ENCODE results near the gene DISP2. TPM values are rescaled to one million over a fixed set of nuclear protein-coding genes. Genes with fewer than 3 reads are reported as not detected.

Gene DISP2
- total RNA-seq, 1 experiment from 2014 or later, result 2.6 TPM

DNA sequence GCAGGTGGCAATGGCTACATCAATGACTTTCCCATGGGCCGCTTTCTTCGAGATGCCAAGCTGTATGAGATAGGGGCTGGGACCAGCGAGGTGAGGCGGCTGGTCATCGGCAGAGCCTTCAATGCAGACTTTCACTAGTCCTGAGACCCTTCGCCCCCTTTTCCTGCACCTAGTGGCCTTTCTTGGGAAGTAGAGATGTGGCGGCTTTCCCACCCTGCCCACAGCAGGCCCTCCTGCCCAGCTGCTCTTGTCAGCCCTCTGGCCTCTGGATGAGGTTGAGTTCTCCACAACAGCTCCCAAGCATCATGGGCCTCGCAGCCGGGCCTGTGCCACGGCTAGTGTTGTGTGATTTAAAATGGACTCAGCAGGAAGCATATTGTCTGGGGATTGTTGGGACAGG, 60.1 kb downstream of the DISP2 start:
- DNase-seq, result no peak
- H2AFZ ChIP-seq (ENCODE audit: low read length), result no peak overlapping the region

DNA sequence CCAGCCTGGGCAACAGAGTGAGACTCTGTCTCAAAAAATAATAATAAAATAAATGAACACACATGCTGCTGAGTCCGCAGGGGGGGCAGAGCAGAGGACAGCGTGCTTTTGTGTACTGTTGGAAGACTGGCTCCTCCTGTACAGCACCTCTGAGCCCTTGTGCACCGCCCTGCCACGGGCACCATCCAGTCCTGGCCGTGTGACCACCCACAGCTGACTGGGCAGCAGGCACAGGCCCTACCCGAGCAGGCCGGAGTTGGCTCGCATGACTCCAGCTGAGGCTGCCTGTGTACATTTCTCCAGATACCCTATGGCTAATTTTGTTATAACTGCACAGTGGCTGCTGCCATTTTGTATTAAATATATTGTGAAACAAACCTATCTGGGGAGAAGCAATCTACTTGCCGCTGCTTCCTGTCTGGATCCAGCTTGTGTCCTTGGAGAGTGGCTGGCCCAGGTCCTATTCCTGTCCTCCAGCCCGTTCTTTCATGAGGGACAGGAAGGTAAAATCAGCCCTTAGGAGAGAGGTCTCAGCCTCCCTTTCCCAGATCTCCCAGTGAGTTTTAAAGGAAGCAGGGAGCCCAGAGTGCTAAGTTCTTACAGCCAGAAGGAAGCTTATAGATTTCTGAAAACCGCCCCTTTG, 62.2 kb downstream of the DISP2 start:
- Histone ChIP-seq H2AFZ (ENCODE audit: low read length) (no peak overlapping the region), H3K36me3 (ENCODE audit: insufficient read depth, low read length) (peaks cover 5% of the 10 kb centered on the region; the same call in 1 of the 2 replicates), H3K9ac (ENCODE audit: low read length) (no peak overlapping the region), H3K4me2 (ENCODE audit: low read depth, low read length, poor library complexity, severe bottlenecking) (no peak overlapping the region), H3K27ac (ENCODE audit: low read length) (no peak overlapping the region), H3K79me2 (ENCODE audit: low read length) (no peaks in the 10 kb centered on the region), H4K20me1 (ENCODE audit: insufficient read depth, low read depth, low read length) (0 out of 2 replicates have a peak, but pooled peaks cover 8% of the 10 kb centered on the region), H3K4me1 (ENCODE audit: low read length) (0 out of 2 replicates have a peak, but pooled peaks cover 2% of the 10 kb centered on the region), H3K27me3 (ENCODE audit: low read length) (no peaks in the 10 kb centered on the region), H3K9me2 (replicated peaks; ENCODE audit: insufficient read depth, low read length) (no peaks in the 10 kb centered on the region), H3K9me3 (ENCODE audit: low read length) (no peaks in the 10 kb centered on the region), H3K4me3 (ENCODE audit: low read length) (no peak overlapping the region)
- no peak for DNase-seq

More for the DNA sequence above, 60.1 kb downstream of the DISP2 start:
- Histone ChIP-seq H3K9me2 (replicated peaks; ENCODE audit: insufficient read depth, low read length) (no peaks in the 10 kb centered on the region), H3K9ac (ENCODE audit: low read length) (no peak overlapping the region), H4K20me1 (ENCODE audit: insufficient read depth, low read depth, low read length) (0 out of 2 replicates have a peak, but pooled peaks cover 8% of the 10 kb centered on the region), H3K27ac (ENCODE audit: low read length) (no peak overlapping the region), H3K36me3 (ENCODE audit: insufficient read depth, low read length) (peaks cover 9% of the 10 kb centered on the region), H3K79me2 (ENCODE audit: low read length) (no peaks in the 10 kb centered on the region), H3K4me2 (ENCODE audit: low read depth, low read length, poor library complexity, severe bottlenecking) (no peak overlapping the region), H3K27me3 (ENCODE audit: low read length) (no peaks in the 10 kb centered on the region), H3K4me3 (ENCODE audit: low read length) (no peak overlapping the region), H3K4me1 (ENCODE audit: low read length) (0 out of 2 replicates have a peak, but pooled peaks cover 2% of the 10 kb centered on the region), H3K9me3 (ENCODE audit: low read length) (no peaks in the 10 kb centered on the region)

DNA sequence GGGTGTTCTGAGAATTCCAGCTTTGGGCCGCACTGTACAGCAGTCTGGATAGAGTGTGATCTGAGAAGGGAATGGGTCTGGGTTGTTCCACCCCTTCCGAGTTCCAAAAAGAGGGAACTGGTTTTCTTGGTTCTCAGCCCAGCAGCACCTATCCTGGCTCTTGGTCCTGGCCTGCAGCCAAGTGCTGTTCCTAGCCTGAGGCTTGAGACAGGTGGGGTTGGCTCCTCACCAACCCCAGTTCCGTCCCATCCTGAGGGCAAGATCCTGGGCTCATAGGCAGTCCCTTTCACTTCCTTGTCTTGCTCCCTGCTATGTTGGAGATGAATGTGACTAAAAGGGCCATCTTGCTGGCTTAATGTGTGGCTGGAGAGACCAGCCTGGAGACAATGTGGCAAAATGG, 62.8 kb downstream of the DISP2 start:
- Histone ChIP-seq H3K9me2 (replicated peaks; ENCODE audit: insufficient read depth, low read length) (no peaks in the 10 kb centered on the region), H3K36me3 (ENCODE audit: insufficient read depth, low read length) (peaks cover 5% of the 10 kb centered on the region; the same call in 1 of the 2 replicates), H4K20me1 (ENCODE audit: insufficient read depth, low read depth, low read length) (0 out of 2 replicates have a peak, but pooled peaks cover 8% of the 10 kb centered on the region), H3K27ac (ENCODE audit: low read length) (no peak overlapping the region), H3K79me2 (ENCODE audit: low read length) (no peaks in the 10 kb centered on the region), H3K4me1 (ENCODE audit: low read length) (0 out of 2 replicates have a peak, but pooled peaks cover 2% of the 10 kb centered on the region), H3K4me2 (ENCODE audit: low read depth, low read length, poor library complexity, severe bottlenecking) (no peak overlapping the region), H3K9me3 (ENCODE audit: low read length) (no peaks in the 10 kb centered on the region), H3K27me3 (ENCODE audit: low read length) (no peaks in the 10 kb centered on the region), H3K9ac (ENCODE audit: low read length) (no peak overlapping the region), H3K4me3 (ENCODE audit: low read length) (no peak overlapping the region), H2AFZ (ENCODE audit: low read length) (no peak overlapping the region)
- DNase-seq, result no peak

DNA sequence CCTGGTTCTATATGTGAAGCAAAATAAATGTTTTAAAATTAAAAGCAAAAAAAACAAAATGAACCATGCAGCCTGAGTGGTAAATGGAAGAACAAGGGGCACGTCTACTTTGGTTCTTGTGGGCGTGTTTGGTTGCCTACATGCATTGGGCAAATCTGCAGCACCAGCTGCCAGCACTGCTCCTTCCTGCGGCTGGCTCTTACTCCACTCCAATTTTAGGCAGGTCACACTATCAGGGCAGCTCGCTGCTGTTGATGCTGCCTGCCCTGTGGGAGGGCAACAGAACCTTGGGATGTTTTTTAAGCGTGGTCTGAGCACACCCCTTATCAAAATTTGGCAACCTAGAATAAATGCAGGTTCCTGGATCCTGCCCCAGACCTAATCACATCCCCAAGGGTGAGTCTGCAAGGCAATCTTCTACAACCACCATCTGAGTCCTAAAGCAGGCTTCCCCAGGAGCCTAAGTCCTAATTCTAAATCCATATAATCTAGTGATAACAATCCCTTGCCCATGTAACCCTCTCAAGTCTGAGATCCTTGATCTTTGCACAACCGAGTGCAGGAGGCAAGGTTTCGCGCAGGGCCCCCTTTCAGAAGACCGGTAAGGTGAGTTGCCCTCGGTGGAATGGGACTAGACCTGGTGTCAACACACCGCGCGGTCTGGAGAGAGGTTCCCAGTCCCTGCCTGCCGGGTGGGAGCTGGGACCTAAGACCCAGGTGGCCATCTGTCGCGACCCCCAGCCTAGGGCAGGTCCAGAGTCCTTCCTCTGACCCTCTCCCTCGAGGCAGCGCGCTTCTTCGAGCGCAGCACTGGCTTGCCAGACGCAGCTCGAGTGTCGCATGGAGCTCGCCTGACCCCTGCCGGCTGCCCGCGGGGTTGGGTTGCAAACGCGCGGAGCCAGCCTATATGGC, 63.5 kb downstream of the DISP2 start:
- peaks cover 5% of the 10 kb centered on the region; the same call in 1 of the 2 replicates for H3K36me3 ChIP-seq (ENCODE audit: insufficient read depth, low read length)
- H4K20me1 ChIP-seq (ENCODE audit: insufficient read depth, low read depth, low read length), result 0 out of 2 replicates have a peak, but pooled peaks cover 8% of the 10 kb centered on the region
- no peak overlapping the region for H3K27ac ChIP-seq (ENCODE audit: low read length)
- DNase-seq, result peak; percentile 92
- no peaks in the 10 kb centered on the region for H3K9me3 ChIP-seq (ENCODE audit: low read length)
- no peak overlapping the region for H2AFZ ChIP-seq (ENCODE audit: low read length)
- no peak overlapping the region for H3K4me2 ChIP-seq (ENCODE audit: low read depth, low read length, poor library complexity, severe bottlenecking)
- H3K27me3 ChIP-seq (ENCODE audit: low read length), result no peaks in the 10 kb centered on the region
- 0 out of 2 replicates have a peak, but pooled peaks cover 2% of the 10 kb centered on the region for H3K4me1 ChIP-seq (ENCODE audit: low read length)
- no peak overlapping the region for H3K4me3 ChIP-seq (ENCODE audit: low read length)
- no peaks in the 10 kb centered on the region for H3K79me2 ChIP-seq (ENCODE audit: low read length)
- H3K9ac ChIP-seq (ENCODE audit: low read length), result no peak overlapping the region
- H3K9me2 ChIP-seq (replicated peaks; ENCODE audit: insufficient read depth, low read length), result no peaks in the 10 kb centered on the region

DNA sequence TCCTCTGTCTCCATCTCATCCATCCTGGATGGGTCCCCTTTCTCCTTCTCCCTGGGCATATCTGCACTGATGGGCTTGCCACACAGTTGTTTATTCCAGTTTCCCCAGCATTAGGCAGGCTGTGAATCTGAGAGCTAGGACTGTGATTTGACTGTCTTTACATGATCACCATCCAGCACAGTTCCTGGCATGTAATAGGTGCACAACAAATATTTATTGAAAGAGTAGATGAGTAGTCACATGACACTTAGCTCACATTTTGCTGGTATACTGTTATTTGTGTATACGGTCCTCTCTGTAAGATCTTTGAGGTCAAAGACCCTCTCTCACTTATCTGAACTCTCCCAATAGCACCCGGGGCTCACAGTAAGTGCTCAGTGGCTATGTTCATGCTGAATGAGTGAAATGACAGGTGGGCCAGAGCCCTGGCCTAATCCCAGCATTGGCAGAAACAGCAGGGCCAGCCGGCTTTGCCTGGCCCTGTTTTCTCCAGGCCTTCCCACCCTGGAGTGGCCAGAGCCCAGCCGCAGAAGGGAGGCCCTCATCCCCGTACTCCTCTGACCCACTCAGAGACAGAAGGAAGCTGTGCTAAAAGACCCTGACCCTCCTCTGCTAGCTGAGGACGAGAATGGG, 66.6 kb downstream of the DISP2 start:
- Histone ChIP-seq H3K4me2 (ENCODE audit: low read depth, low read length, poor library complexity, severe bottlenecking) (no peak overlapping the region), H2AFZ (ENCODE audit: low read length) (no peak overlapping the region), H3K27me3 (ENCODE audit: low read length) (no peaks in the 10 kb centered on the region), H3K9me2 (replicated peaks; ENCODE audit: insufficient read depth, low read length) (no peaks in the 10 kb centered on the region), H4K20me1 (ENCODE audit: insufficient read depth, low read depth, low read length) (0 out of 2 replicates have a peak, but pooled peaks cover 8% of the 10 kb centered on the region), H3K4me1 (ENCODE audit: low read length) (0 out of 2 replicates have a peak, but pooled peaks cover 2% of the 10 kb centered on the region), H3K9ac (ENCODE audit: low read length) (no peak overlapping the region), H3K36me3 (ENCODE audit: insufficient read depth, low read length) (no peaks in the 10 kb centered on the region), H3K79me2 (ENCODE audit: low read length) (no peaks in the 10 kb centered on the region), H3K27ac (ENCODE audit: low read length) (no peak overlapping the region), H3K9me3 (ENCODE audit: low read length) (no peaks in the 10 kb centered on the region), H3K4me3 (ENCODE audit: low read length) (no peak overlapping the region)
- DNase-seq, result no peak

DNA sequence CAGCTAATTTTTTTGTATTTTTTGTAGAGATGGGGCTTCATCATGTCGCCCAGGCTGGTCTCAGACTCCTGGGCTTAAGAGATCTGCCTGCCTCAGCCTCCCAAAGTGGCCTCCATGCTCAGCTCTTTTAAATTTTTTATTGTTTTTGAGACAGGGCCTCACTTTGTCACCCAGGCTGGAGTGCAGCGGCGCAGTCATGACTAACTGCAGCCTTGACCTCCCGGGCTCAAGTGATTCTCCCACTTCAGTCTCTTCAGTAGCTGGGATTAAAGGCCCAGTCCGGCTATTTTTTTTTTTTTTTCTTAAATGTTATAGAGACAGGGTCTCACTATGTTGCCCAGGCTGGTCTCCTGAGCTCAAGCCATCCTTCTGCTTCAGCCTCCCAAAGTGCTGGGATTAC, 67.7 kb downstream of the DISP2 start:
- H3K9ac ChIP-seq (ENCODE audit: low read length), result no peak overlapping the region
- no peak overlapping the region for H2AFZ ChIP-seq (ENCODE audit: low read length)
- H3K79me2 ChIP-seq (ENCODE audit: low read length), result no peaks in the 10 kb centered on the region
- no peak for DNase-seq
- 0 out of 2 replicates have a peak, but pooled peaks cover 2% of the 10 kb centered on the region for H3K4me1 ChIP-seq (ENCODE audit: low read length)
- H4K20me1 ChIP-seq (ENCODE audit: insufficient read depth, low read depth, low read length), result 0 out of 2 replicates have a peak, but pooled peaks cover 2% of the 10 kb centered on the region
- H3K9me3 ChIP-seq (ENCODE audit: low read length), result no peaks in the 10 kb centered on the region
- H3K27ac ChIP-seq (ENCODE audit: low read length), result no peak overlapping the region
- no peak overlapping the region for H3K4me3 ChIP-seq (ENCODE audit: low read length)
- no peak overlapping the region for H3K4me2 ChIP-seq (ENCODE audit: low read depth, low read length, poor library complexity, severe bottlenecking)
- no peaks in the 10 kb centered on the region for H3K36me3 ChIP-seq (ENCODE audit: insufficient read depth, low read length)
- H3K9me2 ChIP-seq (replicated peaks; ENCODE audit: insufficient read depth, low read length), result no peaks in the 10 kb centered on the region
- no peaks in the 10 kb centered on the region for H3K27me3 ChIP-seq (ENCODE audit: low read length)

DNA sequence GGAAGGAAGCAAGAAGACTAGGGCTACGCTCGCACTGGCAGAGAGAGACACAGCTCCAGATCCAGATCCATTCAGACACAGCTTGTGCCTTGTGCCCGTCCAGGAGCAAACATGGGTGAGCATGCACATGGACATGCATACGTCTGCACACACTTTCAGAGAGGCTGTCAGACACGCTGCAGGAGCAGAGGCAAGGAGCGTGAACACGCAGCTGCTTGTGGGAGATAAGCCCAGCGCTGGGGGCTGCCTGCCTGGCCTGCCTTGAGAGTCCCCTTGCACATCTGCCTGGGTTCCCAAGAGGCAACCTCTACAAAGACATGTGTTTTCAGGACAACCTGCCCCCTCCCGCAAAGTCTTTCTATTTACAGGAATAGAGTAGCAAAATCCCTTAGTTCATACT, 69.2 kb downstream of the DISP2 start:
- Histone ChIP-seq H4K20me1 (ENCODE audit: insufficient read depth, low read depth, low read length) (no peaks in the 10 kb centered on the region), H3K9me2 (replicated peaks; ENCODE audit: insufficient read depth, low read length) (no peaks in the 10 kb centered on the region), H3K27ac (ENCODE audit: low read length) (no peak overlapping the region), H3K27me3 (ENCODE audit: low read length) (no peaks in the 10 kb centered on the region), H3K4me2 (ENCODE audit: low read depth, low read length, poor library complexity, severe bottlenecking) (no peak overlapping the region), H3K9ac (ENCODE audit: low read length) (no peak overlapping the region), H3K4me3 (ENCODE audit: low read length) (no peak overlapping the region), H3K36me3 (ENCODE audit: insufficient read depth, low read length) (no peaks in the 10 kb centered on the region), H3K79me2 (ENCODE audit: low read length) (no peaks in the 10 kb centered on the region), H2AFZ (ENCODE audit: low read length) (no peak overlapping the region), H3K9me3 (ENCODE audit: low read length) (no peaks in the 10 kb centered on the region), H3K4me1 (ENCODE audit: low read length) (no peaks in the 10 kb centered on the region)
- no peak for DNase-seq

DNA sequence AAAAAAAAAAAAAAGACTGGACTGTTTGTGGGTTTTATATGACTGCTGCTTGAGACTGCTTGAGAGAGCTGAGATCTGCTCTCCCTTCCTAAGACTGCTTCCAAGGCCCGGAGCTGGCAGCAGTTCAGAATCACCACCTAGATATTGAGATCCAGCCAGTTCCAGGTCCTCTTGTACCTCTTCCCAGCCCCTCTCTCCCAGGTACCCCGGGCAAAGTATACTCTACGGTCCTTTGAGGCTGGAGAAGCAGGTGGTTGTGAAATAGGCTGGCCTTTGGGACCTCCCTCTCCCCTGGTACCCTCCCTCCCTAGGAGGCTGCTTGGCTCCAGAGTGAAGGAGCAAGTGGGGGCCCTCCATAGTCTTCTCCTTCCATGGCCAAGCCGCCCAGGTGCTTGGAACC, 70.2 kb downstream of the DISP2 start:
- Histone ChIP-seq H3K9ac (ENCODE audit: low read length) (no peak overlapping the region), H3K4me1 (ENCODE audit: low read length) (no peaks in the 10 kb centered on the region)

More for the DNA sequence above, 70.2 kb downstream of the DISP2 start:
- no peak overlapping the region for H3K4me3 ChIP-seq (ENCODE audit: low read length)
- no peaks in the 10 kb centered on the region for H3K9me2 ChIP-seq (replicated peaks; ENCODE audit: insufficient read depth, low read length)
- H4K20me1 ChIP-seq (ENCODE audit: insufficient read depth, low read depth, low read length), result no peaks in the 10 kb centered on the region
- no peak overlapping the region for H3K27ac ChIP-seq (ENCODE audit: low read length)
- no peaks in the 10 kb centered on the region for H3K27me3 ChIP-seq (ENCODE audit: low read length)
- no peaks in the 10 kb centered on the region for H3K36me3 ChIP-seq (ENCODE audit: insufficient read depth, low read length)
- no peak overlapping the region for H3K4me2 ChIP-seq (ENCODE audit: low read depth, low read length, poor library complexity, severe bottlenecking)
- H2AFZ ChIP-seq (ENCODE audit: low read length), result no peak overlapping the region
- H3K9me3 ChIP-seq (ENCODE audit: low read length), result no peaks in the 10 kb centered on the region
- DNase-seq, result no peak
- H3K79me2 ChIP-seq (ENCODE audit: low read length), result no peaks in the 10 kb centered on the region
